ENCODE data around the gene TNRC6A.

- TF ChIP-seq POLR2A (IDR thresholded peaks at IDR 0.05) (no peak), CTCF (IDR thresholded peaks at IDR 0.05) (no peak), POLR2AphosphoS5 (IDR thresholded peaks at IDR 0.05) (no peak), EP300 (IDR thresholded peaks at IDR 0.05) (no peak)
These were observed 51.8 kb downstream of the TNRC6A start for GRCh38 chr16:24781256-24781655.

Data from upper lobe of left lung (tissue), 4 donors.